ENCODE measurements around the gene RAPGEF5. TPM values are rescaled to one million over a fixed set of nuclear protein-coding genes. Genes with fewer than 3 reads are reported as not detected.

The RAPGEF5 gene
- total and polyA plus RNA-seq, 10 donors, result 10.2 to 335 (median 184) TPM

- intact Hi-C loops (cut with DNase I; ENCODE audit: low total_unique reads), result no loop called here
- 94 to 100% (median 97%) methylated on average over 1 of the region's 1 CpG for WGBS, 5 donors
These were observed 101.6 kb downstream of the RAPGEF5 start for GRCh38 chr7:22255342-22255741.

GRCh38 chr7:22252936-22253536, 103.9 kb downstream of the RAPGEF5 start:
- TF ChIP-seq POLR2AphosphoS5 (IDR thresholded peaks at IDR 0.05) (no peak), CTCF (IDR thresholded peaks at IDR 0.05 in 8 of 11, conservative IDR thresholded peaks at IDR 0.05 in 3 of 11) (no peak), POLR2A (IDR thresholded peaks at IDR 0.05) (no peak)
- no peaks in the 10 kb centered on the region for H3K9me3 ChIP-seq
- WGBS, 5 donors, result 60 to 82% (median 73%) methylated on average over 7 of the region's 7 CpGs
- intact Hi-C loops (cut with DNase I; ENCODE audit: low total_unique reads), result no loop called here
- H3K27ac ChIP-seq, result no peak overlapping the region
- DNase-seq, result no peak
- no peak overlapping the region for H3K4me3 ChIP-seq
- H3K4me1 ChIP-seq, result peaks cover 0 to 16% (median 4%) of the 10 kb centered on the region in 6 donors
- H3K27me3 ChIP-seq (replicated peaks in 1 of 7), result no peaks in the 10 kb centered on the region
- H3K36me3 ChIP-seq, result no peaks in the 10 kb centered on the region

More at GRCh38 chr7:22255342-22255741, 101.6 kb downstream of the RAPGEF5 start:
- H3K27ac ChIP-seq, result no peak overlapping the region
- H3K27me3 ChIP-seq (replicated peaks in 1 of 7), result no peaks in the 10 kb centered on the region
- H3K36me3 ChIP-seq, result peaks cover 0 to 4% (median 0%) of the 10 kb centered on the region in 6 donors
- no peak for TF ChIP-seq POLR2A (IDR thresholded peaks at IDR 0.05)
- TF ChIP-seq POLR2AphosphoS5 (IDR thresholded peaks at IDR 0.05), result no peak
- TF ChIP-seq CTCF (IDR thresholded peaks at IDR 0.05 in 8 of 11, conservative IDR thresholded peaks at IDR 0.05 in 3 of 11), result no peak
- H3K4me3 ChIP-seq, result no peak overlapping the region
- H3K9me3 ChIP-seq, result no peaks in the 10 kb centered on the region
- DNase-seq, result no peak
- H3K4me1 ChIP-seq, result peaks cover 0 to 16% (median 4%) of the 10 kb centered on the region in 6 donors

- Histone ChIP-seq H3K9me3 (peaks cover 0 to 1% (median 0%) of the 10 kb centered on the region in 8 donors), H3K27ac (no peak overlapping the region), H3K4me1 (peaks cover 0 to 16% (median 4%) of the 10 kb centered on the region in 6 donors), H3K36me3 (no peaks in the 10 kb centered on the region), H3K4me3 (no peak overlapping the region), H3K27me3 (replicated peaks in 1 of 7) (no peaks in the 10 kb centered on the region)
- TF ChIP-seq POLR2A (IDR thresholded peaks at IDR 0.05) (no peak), POLR2AphosphoS5 (IDR thresholded peaks at IDR 0.05) (no peak), CTCF (IDR thresholded peaks at IDR 0.05 in 8 of 11, conservative IDR thresholded peaks at IDR 0.05 in 3 of 11) (no peak)
- intact Hi-C loops (cut with DNase I; ENCODE audit: low total_unique reads), result no loop called here
- DNase-seq, result no peak
- WGBS, 5 donors, result 87 to 97% (median 89%) methylated on average over 2 of the region's 2 CpGs
These were observed 104.9 kb downstream of the RAPGEF5 start for GRCh38 chr7:22252016-22252415.

- TF ChIP-seq POLR2AphosphoS5 (IDR thresholded peaks at IDR 0.05) (peak in 1 of 3 donors; percentile 15), CTCF (IDR thresholded peaks at IDR 0.05 in 8 of 11, conservative IDR thresholded peaks at IDR 0.05 in 3 of 11) (no peak), POLR2A (IDR thresholded peaks at IDR 0.05) (no peak)
- no peak for DNase-seq
- WGBS, 5 donors, result 72 to 85% (median 78%) methylated on average over 2 of the region's 2 CpGs
- Histone ChIP-seq H3K27me3 (replicated peaks in 1 of 7) (no peaks in the 10 kb centered on the region), H3K4me1 (peaks cover 0 to 16% (median 4%) of the 10 kb centered on the region in 6 donors), H3K27ac (peak overlapping the region in 1 of 8 donors; percentile 23), H3K36me3 (no peaks in the 10 kb centered on the region), H3K9me3 (peaks cover 0 to 8% (median 3%) of the 10 kb centered on the region in 8 donors), H3K4me3 (no peak overlapping the region)
- intact Hi-C loops (cut with DNase I; ENCODE audit: low total_unique reads), result no loop called here
These were observed 105.7 kb downstream of the RAPGEF5 start for GRCh38 chr7:22251281-22251680.
